ENCODE results near the gene VPS51. TPM values are rescaled to one million over a fixed set of nuclear protein-coding genes. Genes with fewer than 3 reads are reported as not detected.

Gene VPS51
- total and polyA plus RNA-seq, 9 of the 15 experiments (the other 6 are each of a cell fraction or from before 2014, with no cell fraction given) = 1.8 to 143 (median 46.8) TPM

- TF ChIP-seq GTF3C2 (IDR thresholded peaks at IDR 0.05; ENCODE audit: borderline replicate concordance, extremely low read depth, insufficient read length) (no peak), ZNF592 (IDR thresholded peaks at IDR 0.05) (peak; percentile 62; the same call in 1 of the 2 replicates), KAT7 (CRISPR knock-in tag; IDR thresholded peaks at IDR 0.05; ENCODE audit: borderline replicate concordance) (peak; percentile 81; the same call in 1 of the 2 replicates), RHOXF2B (CRISPR knock-in tag; conservative IDR thresholded peaks at IDR 0.05) (no peak), ZFP36 (IDR thresholded peaks at IDR 0.05; ENCODE audit: low read depth, low read length, partially characterized antibody) (peak; percentile 6), PHF8 (IDR thresholded peaks at IDR 0.05; ENCODE audit: borderline replicate concordance, low read length) (peak; percentile 58; the same call in 1 of the 2 replicates), KLF1 (tag; IDR thresholded peaks at IDR 0.05) (no peak), ATF3 (IDR thresholded peaks at IDR 0.05) (no peak), ATF3 (CRISPR knock-in tag; conservative IDR thresholded peaks at IDR 0.05) (0 out of 2 replicates have a peak, but pooled peaks have one; percentile 71), ZNF699 (CRISPR knock-in tag; IDR thresholded peaks at IDR 0.05; ENCODE audit: insufficient replicate concordance) (no peak), LEF1 (IDR thresholded peaks at IDR 0.05) (no peak), ZNF586 (CRISPR knock-in tag; conservative IDR thresholded peaks at IDR 0.05) (no peak), ZFX (CRISPR knock-in tag; IDR thresholded peaks at IDR 0.05) (peak; percentile 95), ILK (tag; IDR thresholded peaks at IDR 0.05; ENCODE audit: borderline replicate concordance, low read depth) (no peak), ZNF445 (CRISPR knock-in tag; IDR thresholded peaks at IDR 0.05; ENCODE audit: low read depth) (no peak)
- TF ChIP-seq, protein P1, sequence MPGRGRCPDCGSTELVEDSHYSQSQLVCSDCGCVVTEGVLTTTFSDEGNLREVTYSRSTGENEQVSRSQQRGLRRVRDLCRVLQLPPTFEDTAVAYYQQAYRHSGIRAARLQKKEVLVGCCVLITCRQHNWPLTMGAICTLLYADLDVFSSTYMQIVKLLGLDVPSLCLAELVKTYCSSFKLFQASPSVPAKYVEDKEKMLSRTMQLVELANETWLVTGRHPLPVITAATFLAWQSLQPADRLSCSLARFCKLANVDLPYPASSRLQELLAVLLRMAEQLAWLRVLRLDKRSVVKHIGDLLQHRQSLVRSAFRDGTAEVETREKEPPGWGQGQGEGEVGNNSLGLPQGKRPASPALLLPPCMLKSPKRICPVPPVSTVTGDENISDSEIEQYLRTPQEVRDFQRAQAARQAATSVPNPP (IDR thresholded peaks at IDR 0.05; ENCODE audit: borderline replicate concordance, insufficient read depth, insufficient read length) = no peak
Measured at GRCh38 chr11:65112546-65113360, 16.7 kb downstream of the VPS51 start (continued).

All from K562 (cell line).